GM12874 (cell line): Measurements from ENCODE around the gene SEC61B.
A peak's percentile ranks its signal among the peaks of the same experiment; 100 is the strongest.

ENCODE experiments used
- TF ChIP-seq, protein P1 (sequence below): IDR thresholded peaks from 2 replicates; pipeline ENCODE4 v1.5.1; 2011; ENCODE audit warnings: low read depth, mild to moderate bottlenecking, control low read depth, low read length, moderate library complexity; ENCODE audit not compliant: insufficient read depth

SEC61B gene

DNA sequence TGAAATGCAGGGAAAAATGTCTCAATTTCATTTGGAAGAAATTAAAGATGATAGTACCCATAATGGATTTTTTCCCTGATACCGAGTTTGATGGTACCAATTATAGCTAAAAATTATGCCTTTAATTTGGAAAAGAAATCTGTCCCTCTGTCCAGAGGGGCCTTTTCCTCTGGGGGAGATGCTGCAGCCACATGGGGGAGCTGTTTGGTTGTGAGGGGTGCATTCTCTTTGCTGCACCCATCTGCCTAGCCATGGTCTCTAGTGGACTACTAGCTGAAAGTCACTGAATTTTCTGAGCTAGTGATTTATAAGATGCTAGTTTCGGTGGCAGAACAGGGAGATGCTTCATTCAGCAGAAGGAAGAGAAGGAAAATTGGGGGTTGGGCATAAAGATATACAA lies 9.6 kb downstream of the SEC61B start:
- TF ChIP-seq, protein P1, sequence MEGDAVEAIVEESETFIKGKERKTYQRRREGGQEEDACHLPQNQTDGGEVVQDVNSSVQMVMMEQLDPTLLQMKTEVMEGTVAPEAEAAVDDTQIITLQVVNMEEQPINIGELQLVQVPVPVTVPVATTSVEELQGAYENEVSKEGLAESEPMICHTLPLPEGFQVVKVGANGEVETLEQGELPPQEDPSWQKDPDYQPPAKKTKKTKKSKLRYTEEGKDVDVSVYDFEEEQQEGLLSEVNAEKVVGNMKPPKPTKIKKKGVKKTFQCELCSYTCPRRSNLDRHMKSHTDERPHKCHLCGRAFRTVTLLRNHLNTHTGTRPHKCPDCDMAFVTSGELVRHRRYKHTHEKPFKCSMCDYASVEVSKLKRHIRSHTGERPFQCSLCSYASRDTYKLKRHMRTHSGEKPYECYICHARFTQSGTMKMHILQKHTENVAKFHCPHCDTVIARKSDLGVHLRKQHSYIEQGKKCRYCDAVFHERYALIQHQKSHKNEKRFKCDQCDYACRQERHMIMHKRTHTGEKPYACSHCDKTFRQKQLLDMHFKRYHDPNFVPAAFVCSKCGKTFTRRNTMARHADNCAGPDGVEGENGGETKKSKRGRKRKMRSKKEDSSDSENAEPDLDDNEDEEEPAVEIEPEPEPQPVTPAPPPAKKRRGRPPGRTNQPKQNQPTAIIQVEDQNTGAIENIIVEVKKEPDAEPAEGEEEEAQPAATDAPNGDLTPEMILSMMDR, result peak; percentile 76

DNA sequence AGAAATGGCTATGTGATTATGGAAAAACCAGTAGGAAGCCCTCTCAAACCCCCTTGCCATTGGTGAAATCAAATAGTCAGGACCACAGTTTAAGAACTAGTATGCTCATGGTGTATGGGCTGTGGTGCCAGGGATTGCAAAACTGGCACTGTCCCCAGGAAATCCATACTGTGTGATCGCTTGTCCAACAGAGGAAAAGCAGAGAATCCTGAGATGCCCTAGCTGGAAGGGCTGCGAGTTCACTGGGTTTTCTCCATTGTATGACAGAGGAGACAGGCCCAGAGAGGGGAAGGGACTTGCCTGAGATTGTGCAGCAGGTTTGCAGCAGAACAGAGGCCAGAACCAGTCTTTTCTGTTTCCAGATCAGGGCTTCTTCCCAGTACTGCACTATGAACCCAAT lies 12.5 kb downstream of the SEC61B start:
- TF ChIP-seq, protein P1, result no peak

DNA sequence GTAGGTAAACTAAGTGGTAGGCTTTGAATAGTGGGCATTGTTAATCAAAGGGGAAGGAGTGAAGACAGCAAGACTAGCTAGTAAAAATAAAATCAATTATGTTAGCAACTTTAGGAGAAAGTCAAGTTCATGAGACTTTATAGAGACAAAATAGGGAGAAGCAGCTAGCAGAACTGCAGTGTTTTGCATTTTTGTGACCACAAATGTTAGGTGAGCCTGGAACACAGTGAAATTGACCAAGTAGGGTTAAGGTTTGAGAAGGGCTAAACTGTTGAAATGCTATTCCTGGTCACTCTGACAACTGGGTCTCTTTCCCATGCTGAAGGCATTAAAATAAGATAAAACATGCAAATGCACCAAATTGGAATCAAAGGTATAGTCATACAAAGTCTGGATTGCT lies 13.0 kb downstream of the SEC61B start:
- TF ChIP-seq, protein P1, result no peak

DNA sequence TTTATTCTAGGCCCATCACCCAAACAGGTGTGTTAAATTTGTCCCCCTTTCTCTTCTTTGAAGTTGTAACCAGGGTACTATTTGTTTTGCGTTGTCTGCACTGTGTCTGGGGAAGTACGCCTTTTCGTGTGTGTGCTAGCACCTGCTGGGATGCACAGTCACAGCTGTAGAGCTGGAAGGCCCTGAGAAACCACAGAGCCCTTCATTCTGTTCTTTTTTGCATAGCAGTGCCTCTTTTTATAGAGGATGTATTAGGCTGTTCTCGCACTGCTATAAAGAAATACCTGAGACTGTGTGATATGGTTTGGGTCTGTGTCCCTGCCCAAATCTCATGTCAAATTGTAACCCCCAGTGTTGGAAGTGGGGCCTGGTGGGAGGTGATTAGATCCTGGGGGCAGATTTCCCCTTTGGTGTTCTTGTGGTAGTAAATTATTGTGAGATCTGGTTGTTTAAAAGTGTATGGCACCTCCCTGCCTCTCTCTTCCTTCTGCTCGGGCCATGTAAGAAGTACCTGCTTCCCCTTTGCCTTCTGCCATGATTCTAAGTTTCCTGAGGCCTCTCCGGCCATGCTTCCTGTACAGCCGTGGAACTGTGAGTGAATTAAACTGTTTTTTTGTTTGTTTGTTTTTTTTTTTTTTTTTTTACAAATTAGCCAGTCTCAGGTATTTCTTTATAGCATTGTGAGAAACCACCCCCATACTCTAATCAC lies 14.0 kb downstream of the SEC61B start:
- TF ChIP-seq, protein P1, result no peak

DNA sequence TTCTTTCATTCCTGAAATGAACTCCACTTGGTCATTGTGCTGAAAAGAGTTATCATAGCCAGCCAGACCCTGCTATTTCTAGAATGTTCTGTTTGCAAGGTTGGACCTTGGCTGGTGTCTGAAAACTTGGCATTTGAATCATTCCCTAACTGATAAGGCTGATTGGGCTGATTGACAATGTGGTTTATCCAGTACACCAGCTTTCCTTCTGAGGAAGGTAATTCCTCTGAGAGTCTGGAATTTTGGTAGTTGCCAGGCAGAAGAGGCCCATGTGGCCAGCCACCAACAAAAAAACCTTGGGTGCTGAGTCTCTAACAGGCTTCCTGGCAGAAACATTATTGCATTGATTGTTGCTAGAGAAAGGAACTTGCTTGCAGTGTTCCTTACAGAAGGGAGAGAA lies 15.3 kb downstream of the SEC61B start:
- TF ChIP-seq, protein P1, result no peak

DNA sequence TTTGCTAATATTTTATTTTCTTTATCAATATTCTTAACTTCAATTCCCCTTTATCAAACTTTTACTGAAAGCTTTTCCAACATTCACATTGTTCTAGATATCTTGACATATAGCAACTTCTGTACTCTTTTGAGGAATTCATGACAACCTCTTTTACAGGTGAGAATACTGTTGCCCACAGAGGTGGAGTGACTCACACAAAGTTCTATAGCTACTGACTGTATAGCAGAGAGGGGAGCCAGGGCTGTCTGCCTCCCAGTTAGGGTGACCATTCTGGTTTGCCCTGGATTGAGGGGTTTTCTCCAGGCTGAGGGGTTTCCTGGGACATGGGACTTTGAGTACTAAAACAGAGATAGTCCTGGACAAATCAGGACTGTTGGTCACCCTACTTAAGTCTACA lies 16.2 kb downstream of the SEC61B start:
- TF ChIP-seq, protein P1, result no peak

DNA sequence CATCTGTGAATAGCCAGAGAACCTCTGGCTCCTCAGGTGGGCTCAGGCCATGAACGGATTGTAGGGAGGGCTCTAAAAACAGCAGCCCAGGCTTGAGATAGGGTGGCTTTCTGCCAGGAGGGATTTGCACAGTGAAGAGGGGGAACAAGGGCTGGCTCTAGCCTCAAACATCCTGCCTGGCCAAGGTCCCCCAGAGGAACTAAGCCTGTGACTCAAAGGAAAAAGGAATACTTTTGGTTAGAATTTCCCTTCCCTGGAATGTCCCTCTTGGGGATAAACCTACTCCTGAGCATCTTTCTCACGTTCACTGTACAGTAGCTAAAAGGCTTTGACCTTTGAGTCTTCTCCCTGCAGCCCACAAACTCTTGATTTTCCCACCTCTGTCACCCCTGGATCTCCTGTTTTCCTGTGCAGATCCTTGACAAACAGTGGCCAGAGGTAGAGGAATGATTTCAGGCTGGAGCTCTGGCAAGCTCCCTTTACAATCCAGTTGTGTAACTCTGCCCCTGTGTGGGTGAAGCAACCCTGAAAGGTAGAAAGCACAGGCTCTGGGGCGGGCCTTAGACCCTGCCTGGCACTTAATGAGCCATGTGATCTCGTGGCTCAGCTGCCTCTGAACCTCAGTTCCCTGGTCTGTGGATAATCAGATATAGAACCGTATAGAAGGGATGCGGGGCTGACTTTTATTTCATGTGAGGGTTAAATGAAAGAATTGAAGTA lies 17.4 kb downstream of the SEC61B start:
- TF ChIP-seq, protein P1, result no peak
